Activated CD8-positive, alpha-beta T cell treated with anti-CD3 and anti-CD28 coated beads for 36 hours (primary cell): Measurements from ENCODE around the gene MBTPS1. TPM values are rescaled to one million over a fixed set of nuclear protein-coding genes. Genes with fewer than 3 reads are reported as not detected.
A peak's percentile ranks its signal among the peaks of the same experiment; 100 is the strongest.

ENCODE experiments used
- ATAC-seq: fragments of 200-7000 bp; cut with Tn5 transposase; one replicate; pipeline ENCODE4 v1.10.0; 2021; ENCODE audit warnings: mild to moderate bottlenecking, moderate library complexity
- CTCF ChIA-PET: fragments of 350-600 bp; sonication (Branson Sonifier 250); formaldehyde crosslinking; loops from one replicate; lab custom pipeline; 2021; ENCODE audit warnings: antibody characterized with exemption; lab: Charles Lee
- POLR2A ChIA-PET: fragments of 350-600 bp; sonication (Branson Sonifier 250); formaldehyde crosslinking; loops from one replicate; lab custom pipeline; 2021; ENCODE audit warnings: antibody characterized with exemption; lab: Charles Lee
- DNase-seq: peaks from one replicate; pipeline ENCODE4 v3.0.0-alpha.2; 2020
- H3K27ac Mint-ChIP-seq: one replicate; pipeline ENCODE4 v1.8.0; 2021; ENCODE audit warnings: mild to moderate bottlenecking, mixed read lengths
- H3K27me3 Mint-ChIP-seq: one replicate; pipeline ENCODE4 v1.8.0; 2021; ENCODE audit warnings: mixed read lengths
- H3K36me3 Mint-ChIP-seq: one replicate; pipeline ENCODE4 v1.8.0; 2021; ENCODE audit warnings: low read depth, mixed read lengths
- H3K4me1 Mint-ChIP-seq: one replicate; pipeline ENCODE4 v1.8.0; 2021; ENCODE audit warnings: low read depth, mixed read lengths
- H3K4me3 Mint-ChIP-seq: one replicate; pipeline ENCODE4 v1.8.0; 2021; ENCODE audit warnings: mild to moderate bottlenecking, moderate library complexity, mixed read lengths
- H3K9me3 Mint-ChIP-seq: one replicate; pipeline ENCODE4 v1.8.0; 2021; ENCODE audit warnings: mixed read lengths
- CTCF ChIP-seq: fragments of 200-600 bp; IDR thresholded peaks from one replicate; pipeline ENCODE4 v1.8.0; 2022; ENCODE audit warnings: antibody characterized with exemption, mild to moderate bottlenecking
- intact Hi-C: fragments of 100-400 bp; cut with micrococcal nuclease; formaldehyde crosslinking; loops from one replicate; pipeline ENCODE4 v1.10.0; 2022
- total RNA-seq, 2 experiments: library from RNA; stranded (reverse); gene quantifications; one replicate each; pipeline ENCODE4 v1.2.3, GENCODE V29; 2021

Gene MBTPS1
- total RNA-seq, 2 experiments from 2014 or later = 31.5 to 31.7 TPM

- H3K36me3 Mint-ChIP-seq = peaks cover 51% of the 10 kb centered on the region
- peaks cover 42% of the 10 kb centered on the region for H3K4me1 Mint-ChIP-seq
- no peak for ATAC-seq
- no peaks in the 10 kb centered on the region for H3K27me3 Mint-ChIP-seq
- TF ChIP-seq CTCF = no peak
- POLR2A ChIA-PET = interaction anchor here (0.6 to 1.6 kb wide), 7 partner anchors 12 to 460 kb away, joined by 3 to 4 read pairs (median 3); partner anchors contain the start of genes MBTPS1 and TAF1C
- intact Hi-C loops = loop anchor here (5.0 kb wide), 2 partner anchors 55 to 100 kb away; partner anchors contain the start of gene TAF1C
- peak overlapping the region; percentile 18 for H3K27ac Mint-ChIP-seq
- no peaks in the 10 kb centered on the region for H3K9me3 Mint-ChIP-seq
- CTCF ChIA-PET = interaction anchor here (0.8 to 11.0 kb wide), 11 partner anchors 10 to 120 kb away, joined by 3 to 172 read pairs (median 5); partner anchors contain the start of genes ADAD2, MBTPS1 and TAF1C
- DNase-seq = no peak
- H3K4me3 Mint-ChIP-seq = no peak overlapping the region
Measured at GRCh38 chr16:84087466-84088151, 29.1 kb downstream of the MBTPS1 start.

GRCh38 chr16:84087001-84087400 lies 29.7 kb downstream of the MBTPS1 start:
- Mint-ChIP-seq H3K27me3 (no peaks in the 10 kb centered on the region), H3K36me3 (peaks cover 54% of the 10 kb centered on the region), H3K4me1 (peaks cover 42% of the 10 kb centered on the region), H3K4me3 (no peak overlapping the region), H3K27ac (no peak overlapping the region), H3K9me3 (no peaks in the 10 kb centered on the region)
- TF ChIP-seq CTCF = no peak
- CTCF ChIA-PET = interaction anchor here (4.3 to 11.0 kb wide), 6 partner anchors 13 to 100 kb away, joined by 25 to 172 read pairs (median 71); partner anchors contain the start of genes ADAD2, MBTPS1 and TAF1C
- POLR2A ChIA-PET = interaction anchor here (0.7 to 1.3 kb wide), 4 partner anchors 18 to 80 kb away, joined by 3 to 4 read pairs (median 3); partner anchors contain the start of gene MBTPS1
- no peak for ATAC-seq
- DNase-seq = no peak
- intact Hi-C loops = loop anchor here (5.0 kb wide), 2 partner anchors 55 to 100 kb away; partner anchors contain the start of gene TAF1C

- no peak for TF ChIP-seq CTCF
- no peak for ATAC-seq
- ChIA-PET CTCF (interaction anchor here (0.8 to 11.0 kb wide), 10 partner anchors 14 to 174 kb away, joined by 3 to 172 read pairs (median 30); partner anchors contain the start of genes ADAD2, MBTPS1 and TAF1C), POLR2A (interaction anchor here (1.5 kb wide), 1 partner anchor 90 kb away, joined by 4 read pairs; no protein-coding TSS in a partner anchor)
- H3K27ac Mint-ChIP-seq = peak overlapping the region; percentile 27
- no peaks in the 10 kb centered on the region for H3K9me3 Mint-ChIP-seq
- peaks cover 42% of the 10 kb centered on the region for H3K4me1 Mint-ChIP-seq
- H3K36me3 Mint-ChIP-seq = peaks cover 53% of the 10 kb centered on the region
- no peak for DNase-seq
- intact Hi-C loops = loop anchor here (5.0 kb wide), 2 partner anchors 56 to 101 kb away; partner anchors contain the start of gene TAF1C
- no peaks in the 10 kb centered on the region for H3K27me3 Mint-ChIP-seq
- H3K4me3 Mint-ChIP-seq = no peak overlapping the region
Measured at GRCh38 chr16:84086341-84086740, 30.4 kb downstream of the MBTPS1 start.

DNA sequence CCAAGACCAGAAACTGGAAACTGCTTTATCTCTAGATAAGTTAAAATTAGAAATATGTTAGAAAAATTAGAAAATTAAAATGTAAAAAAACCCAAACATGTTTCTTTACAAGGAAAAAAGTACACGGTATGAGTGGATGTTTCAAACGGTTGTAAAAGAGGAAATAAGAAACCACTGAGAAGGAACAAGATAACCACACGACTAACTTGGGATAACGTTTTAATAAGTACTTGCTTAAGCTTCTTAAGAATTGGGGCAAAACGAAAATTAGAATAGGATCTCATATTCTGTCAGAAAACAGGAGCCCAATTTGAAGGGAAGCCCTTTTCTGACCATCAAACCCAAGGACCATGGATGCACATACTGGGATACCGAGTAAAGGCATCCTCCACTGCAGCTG lies 31.0 kb downstream of the MBTPS1 start:
- ATAC-seq (no peak), DNase-seq (no peak)
- H3K27ac Mint-ChIP-seq = peak overlapping the region; percentile 27
- H3K4me1 Mint-ChIP-seq = peaks cover 42% of the 10 kb centered on the region
- no peaks in the 10 kb centered on the region for H3K27me3 Mint-ChIP-seq
- H3K36me3 Mint-ChIP-seq = peaks cover 53% of the 10 kb centered on the region
- no peak for TF ChIP-seq CTCF
- POLR2A ChIA-PET = interaction anchor here (1.5 kb wide), 1 partner anchor 90 kb away, joined by 4 read pairs; no protein-coding TSS in a partner anchor
- intact Hi-C loops = loop anchor here (5.0 kb wide), 2 partner anchors 57 to 102 kb away; partner anchors contain the start of gene TAF1C
- CTCF ChIA-PET = interaction anchor here (0.8 to 11.0 kb wide), 15 partner anchors 11 to 174 kb away, joined by 3 to 172 read pairs (median 11); partner anchors contain the start of genes ADAD2, MBTPS1 and TAF1C
- no peak overlapping the region for H3K4me3 Mint-ChIP-seq
- no peaks in the 10 kb centered on the region for H3K9me3 Mint-ChIP-seq
